Fibroblast of skin of right biceps (primary cell): ENCODE data around the gene UBASH3B.
A peak's percentile ranks its signal among the peaks of the same experiment; 100 is the strongest.
"Not testable (repeated sequence)": the region's sequence is repeated elsewhere in the genome, so short reads cannot be mapped to it uniquely, and the experiment has no call there.

Experiments used
- DNase-seq: peaks from one replicate; pipeline ENCODE4 v3.0.0-alpha.2; 2013

Gene UBASH3B

GRCh38 chr11:122863154-122863553 is 207.6 kb downstream of the UBASH3B start:
- not testable (repeated sequence) for DNase-seq

GRCh38 chr11:122863704-122864326 is 208.3 kb downstream of the UBASH3B start:
- DNase-seq: peak; percentile 52
